HFFc6 (cell line): ENCODE data around the gene LRG1. TPM values are rescaled to one million over a fixed set of nuclear protein-coding genes. Genes with fewer than 3 reads are reported as not detected.
"Not testable (repeated sequence)": the region's sequence is repeated elsewhere in the genome, so short reads cannot be mapped to it uniquely, and the experiment has no call there.

Experiments used
- DNase-seq: peaks from one replicate; pipeline ENCODE4 v3.0.0-alpha.2; 2018
- H3K27ac Mint-ChIP-seq: 2 replicates; pipeline ENCODE4 v1.8.0; 2020; ENCODE audit warnings: mild to moderate bottlenecking, mixed read lengths
- H3K27me3 Mint-ChIP-seq: 2 replicates; pipeline ENCODE4 v1.8.0; 2021; ENCODE audit warnings: mild to moderate bottlenecking, moderate library complexity, mixed read lengths; ENCODE audit not compliant: insufficient read depth
- H3K36me3 Mint-ChIP-seq: 2 replicates; pipeline ENCODE4 v1.8.0; 2021; ENCODE audit warnings: low read depth, mixed read lengths
- H3K4me1 Mint-ChIP-seq: 2 replicates; pipeline ENCODE4 v1.8.0; 2020; ENCODE audit warnings: low read depth, mixed read lengths
- H3K4me3 Mint-ChIP-seq: 2 replicates; pipeline ENCODE4 v1.8.0; 2020; ENCODE audit warnings: mild to moderate bottlenecking, moderate library complexity, mixed read lengths
- H3K9me3 Mint-ChIP-seq: 2 replicates; pipeline ENCODE4 v1.8.0; 2020; ENCODE audit warnings: mild to moderate bottlenecking, mixed read lengths
- total RNA-seq, 6 experiments: library from RNA; stranded (reverse); fragmentation: NEBNext Ultra II Directional; extraction: Animal tissue kit (Norgen Biotek cat#: 25700); gene quantifications; 2 replicates in 1 of 6; 3 replicates in 5 of 6; pipeline ENCODE4 v1.2.3, GENCODE V29; 2021
- TF ChIP-seq, protein P1 (sequence below): fragments of 200-600 bp; sonication (generic); IDR thresholded peaks from 2 replicates; pipeline ENCODE4 v1.5.0; 2021; ENCODE audit warnings: antibody characterized with exemption, mild to moderate bottlenecking

Gene LRG1
- total RNA-seq, 6 experiments from 2014 or later: not detected

DNA sequence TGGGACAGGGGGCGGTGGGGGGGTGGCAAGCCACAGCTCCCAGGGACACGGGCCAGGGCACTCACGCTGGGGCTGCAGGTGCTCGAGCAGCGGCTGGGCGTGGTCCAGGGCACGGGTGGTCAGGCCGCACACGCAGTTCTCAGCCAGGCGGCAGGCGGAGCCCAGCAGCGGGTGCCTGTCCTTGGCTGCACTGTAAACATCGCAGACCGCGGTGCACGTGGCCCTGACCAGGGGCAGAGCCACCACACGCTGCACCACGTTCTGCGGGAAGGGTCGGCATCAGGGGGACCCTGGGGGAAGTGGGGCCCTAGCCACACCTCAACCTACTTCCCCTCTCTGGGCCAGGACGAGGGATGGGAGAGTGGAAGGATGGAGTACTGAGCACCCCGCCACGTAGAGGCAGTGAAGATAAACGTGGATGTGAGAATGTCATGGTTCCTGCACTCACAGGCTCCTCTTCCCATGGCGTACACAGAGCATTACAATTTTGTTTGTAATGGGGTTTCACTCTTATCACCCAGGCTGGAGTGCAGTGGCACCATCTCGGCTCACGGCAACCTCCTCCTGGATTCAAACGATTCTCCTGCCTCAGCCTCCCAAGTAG lies 8.2 kb downstream of the LRG1 start:
- TF ChIP-seq, protein P1, sequence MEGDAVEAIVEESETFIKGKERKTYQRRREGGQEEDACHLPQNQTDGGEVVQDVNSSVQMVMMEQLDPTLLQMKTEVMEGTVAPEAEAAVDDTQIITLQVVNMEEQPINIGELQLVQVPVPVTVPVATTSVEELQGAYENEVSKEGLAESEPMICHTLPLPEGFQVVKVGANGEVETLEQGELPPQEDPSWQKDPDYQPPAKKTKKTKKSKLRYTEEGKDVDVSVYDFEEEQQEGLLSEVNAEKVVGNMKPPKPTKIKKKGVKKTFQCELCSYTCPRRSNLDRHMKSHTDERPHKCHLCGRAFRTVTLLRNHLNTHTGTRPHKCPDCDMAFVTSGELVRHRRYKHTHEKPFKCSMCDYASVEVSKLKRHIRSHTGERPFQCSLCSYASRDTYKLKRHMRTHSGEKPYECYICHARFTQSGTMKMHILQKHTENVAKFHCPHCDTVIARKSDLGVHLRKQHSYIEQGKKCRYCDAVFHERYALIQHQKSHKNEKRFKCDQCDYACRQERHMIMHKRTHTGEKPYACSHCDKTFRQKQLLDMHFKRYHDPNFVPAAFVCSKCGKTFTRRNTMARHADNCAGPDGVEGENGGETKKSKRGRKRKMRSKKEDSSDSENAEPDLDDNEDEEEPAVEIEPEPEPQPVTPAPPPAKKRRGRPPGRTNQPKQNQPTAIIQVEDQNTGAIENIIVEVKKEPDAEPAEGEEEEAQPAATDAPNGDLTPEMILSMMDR: no peak
- H3K27me3 Mint-ChIP-seq: peaks cover 17% of the 10 kb centered on the region
- no peaks in the 10 kb centered on the region for H3K36me3 Mint-ChIP-seq
- H3K4me1 Mint-ChIP-seq: no peaks in the 10 kb centered on the region
- H3K4me3 Mint-ChIP-seq: no peak overlapping the region
- no peaks in the 10 kb centered on the region for H3K9me3 Mint-ChIP-seq
- no peak overlapping the region for H3K27ac Mint-ChIP-seq
- DNase-seq: no peak

DNA sequence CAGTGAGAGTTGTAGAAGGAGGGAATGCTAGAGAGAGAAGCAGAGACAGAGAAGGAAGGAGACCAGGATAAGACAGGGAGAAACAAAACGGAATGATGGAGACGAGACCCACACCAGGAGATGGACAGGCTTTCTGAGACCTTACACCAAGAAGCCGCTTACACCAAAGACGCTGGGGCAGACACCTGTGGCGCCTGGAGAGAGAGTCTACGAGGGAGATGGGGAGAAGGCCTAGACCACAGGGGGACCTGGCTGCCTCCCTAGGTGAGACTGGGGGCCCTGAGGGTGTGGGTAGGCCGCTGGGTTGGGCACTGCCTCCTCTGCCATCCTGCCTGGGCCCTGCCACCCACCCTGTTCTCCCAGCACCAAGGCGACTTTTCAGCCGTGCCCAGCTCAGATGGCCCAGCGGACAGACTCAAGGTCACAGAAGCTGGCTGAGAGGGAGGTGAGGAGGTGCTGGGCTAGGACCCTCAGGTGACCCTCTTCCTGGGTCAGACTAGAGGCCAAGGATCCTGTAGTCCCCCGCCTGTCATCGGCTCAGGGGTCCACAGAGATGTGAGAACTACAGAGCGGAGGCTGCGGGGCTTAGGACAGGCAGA lies 9.8 kb downstream of the LRG1 start:
- Mint-ChIP-seq H3K4me3 (no peak overlapping the region), H3K9me3 (no peaks in the 10 kb centered on the region), H3K27me3 (peaks cover 11% of the 10 kb centered on the region), H3K4me1 (no peaks in the 10 kb centered on the region), H3K36me3 (no peaks in the 10 kb centered on the region), H3K27ac (no peak overlapping the region)
- TF ChIP-seq, protein P1: no peak
- DNase-seq: no peak

DNA sequence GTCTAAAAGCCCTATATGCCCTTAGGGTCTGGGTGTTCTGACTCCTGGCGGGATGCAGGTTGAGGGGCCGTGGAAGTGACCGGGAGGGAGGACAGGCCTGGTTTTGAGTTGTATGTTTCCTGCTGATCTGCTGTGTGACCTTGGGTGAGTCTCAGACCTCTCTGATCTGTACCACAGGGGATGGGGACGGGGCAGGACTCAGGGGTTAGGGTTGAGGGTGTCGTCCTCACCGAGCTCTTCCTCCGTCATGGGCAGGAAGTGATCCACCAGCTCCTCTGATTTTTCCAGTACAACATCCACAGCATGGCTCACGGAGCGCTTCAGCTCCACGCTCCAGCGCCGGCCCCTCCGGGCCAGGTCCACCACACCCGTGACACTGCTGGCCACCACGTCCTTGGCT lies 11.0 kb downstream of the LRG1 start:
- no peaks in the 10 kb centered on the region for H3K36me3 Mint-ChIP-seq
- no peaks in the 10 kb centered on the region for H3K9me3 Mint-ChIP-seq
- H3K27me3 Mint-ChIP-seq: peaks cover 4% of the 10 kb centered on the region
- TF ChIP-seq, protein P1: no peak
- no peak for DNase-seq
- H3K27ac Mint-ChIP-seq: no peak overlapping the region
- no peaks in the 10 kb centered on the region for H3K4me1 Mint-ChIP-seq
- no peak overlapping the region for H3K4me3 Mint-ChIP-seq

DNA sequence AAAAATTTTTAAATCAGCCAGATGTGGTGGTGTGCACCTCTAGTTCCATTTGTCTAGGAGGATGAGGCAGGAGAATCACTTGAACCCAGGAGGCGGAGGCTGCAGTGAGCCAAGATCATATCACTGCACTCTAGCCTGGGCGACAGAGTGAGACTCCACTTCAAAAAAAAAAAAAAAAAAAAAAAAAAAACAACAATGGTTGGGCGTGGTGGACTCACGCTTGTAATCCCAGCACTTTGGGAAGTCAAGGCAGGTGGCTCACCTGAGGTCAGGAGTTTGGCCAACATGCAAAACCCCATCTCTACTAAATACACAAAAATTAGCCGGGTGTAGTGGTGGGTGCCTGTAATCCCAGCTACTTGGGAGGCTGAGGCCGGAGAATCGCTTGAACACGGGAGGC lies 12.5 kb downstream of the LRG1 start:
- not testable (repeated sequence) for H3K27ac Mint-ChIP-seq, H3K4me1 Mint-ChIP-seq, H3K4me3 Mint-ChIP-seq, H3K9me3 Mint-ChIP-seq, H3K36me3 Mint-ChIP-seq, DNase-seq, H3K27me3 Mint-ChIP-seq

DNA sequence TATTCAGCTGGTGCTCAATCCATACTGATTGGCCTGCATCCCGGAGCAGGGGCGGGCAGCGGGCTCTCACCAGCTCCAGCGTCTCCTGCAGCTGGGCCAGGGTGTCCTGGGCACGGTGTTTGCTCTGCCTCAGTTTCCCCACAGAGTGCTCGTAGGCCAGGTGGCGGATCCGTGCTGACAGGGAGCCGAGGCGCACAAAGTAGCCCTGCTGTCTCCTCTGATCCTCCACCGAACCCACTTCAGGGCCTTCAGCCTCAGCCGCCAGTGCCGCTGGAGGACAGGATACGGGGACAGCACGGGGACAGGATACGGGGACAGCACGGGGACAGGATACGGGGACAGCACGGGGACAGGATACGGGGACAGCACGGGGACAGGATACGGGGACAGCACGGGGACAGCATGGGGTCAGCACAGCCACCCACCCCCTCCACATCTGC lies 14.3 kb downstream of the LRG1 start:
- Mint-ChIP-seq H3K4me3 (no peak overlapping the region), H3K36me3 (no peaks in the 10 kb centered on the region), H3K9me3 (no peaks in the 10 kb centered on the region), H3K27me3 (peaks cover 8% of the 10 kb centered on the region), H3K4me1 (0 out of 2 replicates have a peak, but pooled peaks cover 6% of the 10 kb centered on the region), H3K27ac (no peak overlapping the region)
- TF ChIP-seq, protein P1: no peak
- DNase-seq: no peak

DNA sequence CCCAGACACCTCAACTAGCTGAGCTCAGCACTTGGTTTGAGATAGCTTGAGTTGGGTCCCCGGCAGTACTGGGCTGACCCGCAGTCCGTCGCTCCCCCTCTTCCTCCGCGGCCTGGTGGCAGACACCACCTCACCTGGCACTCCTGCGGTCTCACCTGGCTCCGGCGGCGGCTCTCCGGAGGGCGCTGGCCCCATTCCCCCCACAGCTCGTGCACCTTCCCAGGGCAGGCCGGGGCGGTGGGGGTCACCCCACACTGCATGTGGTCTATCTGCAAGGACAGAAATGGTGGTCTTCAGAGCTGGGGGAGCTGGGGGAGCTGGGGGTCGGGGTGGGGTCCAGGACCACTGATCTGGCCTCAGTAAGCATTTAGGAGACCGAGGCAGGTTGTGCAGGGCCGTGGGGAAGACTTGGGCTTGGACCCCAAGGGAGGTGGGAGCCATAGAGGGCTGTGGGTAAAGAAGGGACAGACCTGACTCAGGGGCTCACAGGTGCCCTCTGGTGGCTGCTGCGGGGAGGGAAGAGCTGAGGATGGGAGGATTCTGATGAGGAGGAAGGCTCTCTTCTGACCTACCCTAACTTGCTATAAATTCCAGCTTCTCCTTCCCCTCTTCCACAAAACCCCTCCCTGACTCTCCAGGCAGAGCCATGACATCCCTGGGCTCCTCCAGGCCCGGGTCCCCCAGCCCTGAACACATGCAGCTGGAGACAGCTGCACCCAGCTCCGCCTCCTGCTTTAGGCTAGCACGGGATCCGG lies 14.9 kb downstream of the LRG1 start:
- Mint-ChIP-seq H3K4me1 (0 out of 2 replicates have a peak, but pooled peaks cover 6% of the 10 kb centered on the region), H3K27ac (no peak overlapping the region), H3K4me3 (no peak overlapping the region), H3K36me3 (no peaks in the 10 kb centered on the region), H3K9me3 (no peaks in the 10 kb centered on the region), H3K27me3 (peaks cover 8% of the 10 kb centered on the region)
- TF ChIP-seq, protein P1: peak; percentile 80
- DNase-seq: peak; percentile 13
